ENCODE measurements around the gene CRIP3. TPM values are rescaled to one million over a fixed set of nuclear protein-coding genes. Genes with fewer than 3 reads are reported as not detected.
A peak's percentile ranks its signal among the peaks of the same experiment; 100 is the strongest.

Gene CRIP3
- total RNA-seq, 2 donors from 2014 or later: 0.85 to 1.5 TPM

- peak in 1 of 2 donors; percentile 19 for ATAC-seq
- DNase-seq: no peak
- intact Hi-C loops (cut with DNase I): no loop called here
Observed at GRCh38 chr6:43277643-43278523, 30.7 kb downstream of the CRIP3 start.

GRCh38 chr6:43277306-43277642 lies 31.4 kb downstream of the CRIP3 start:
- intact Hi-C loops (cut with DNase I): no loop called here
- DNase-seq (no peak), ATAC-seq (no peak)

GRCh38 chr6:43276577-43277305 lies 31.9 kb downstream of the CRIP3 start:
- ATAC-seq: no peak
- DNase-seq: no peak
- intact Hi-C loops (cut with DNase I): no loop called here

- DNase-seq: no peak
- intact Hi-C loops (cut with DNase I): no loop called here
- ATAC-seq: no peak
Observed at GRCh38 chr6:43275801-43276576, 32.6 kb downstream of the CRIP3 start.

- DNase-seq: no peak
- intact Hi-C loops (cut with DNase I): no loop called here
- ATAC-seq: peak in 1 of 2 donors; percentile 21
Observed at GRCh38 chr6:43274916-43275597, 33.6 kb downstream of the CRIP3 start.

GRCh38 chr6:43274127-43274915 lies 34.3 kb downstream of the CRIP3 start:
- DNase-seq (no peak), ATAC-seq (no peak)
- intact Hi-C loops (cut with DNase I): no loop called here

GRCh38 chr6:43273707-43274106 lies 34.9 kb downstream of the CRIP3 start:
- no peak for DNase-seq
- no peak for ATAC-seq
- intact Hi-C loops (cut with DNase I): no loop called here

- intact Hi-C loops (cut with DNase I): no loop called here
- DNase-seq: no peak
Observed at GRCh38 chr6:43271944-43272343, 36.7 kb downstream of the CRIP3 start.

GRCh38 chr6:43271103-43271815 lies 37.4 kb downstream of the CRIP3 start:
- DNase-seq (no peak), ATAC-seq (no peak)
- intact Hi-C loops (cut with DNase I): no loop called here

More at GRCh38 chr6:43271944-43272343, 36.7 kb downstream of the CRIP3 start:
- no peak for ATAC-seq

- no peak for DNase-seq
- peak; percentile 27 to 73 for ATAC-seq
- intact Hi-C loops (cut with DNase I): loop anchor here in 1 of 2 donors (10.0 kb wide), 1 partner anchor 225 kb away; no protein-coding TSS in a partner anchor
Observed at GRCh38 chr6:43269273-43270007, 39.2 kb downstream of the CRIP3 start.

- DNase-seq (no peak), ATAC-seq (no peak)
- intact Hi-C loops (cut with DNase I): loop anchor here in 1 of 2 donors (10.0 kb wide), 1 partner anchor 226 kb away; no protein-coding TSS in a partner anchor
Observed at GRCh38 chr6:43268782-43269272, 39.8 kb downstream of the CRIP3 start.

- ATAC-seq: peak; percentile 40 to 78
- peak; percentile 53 for DNase-seq
- intact Hi-C loops (cut with DNase I): loop anchor here in 1 of 2 donors (10.0 kb wide), 1 partner anchor 226 kb away; no protein-coding TSS in a partner anchor
Observed at GRCh38 chr6:43268355-43268700, 40.3 kb downstream of the CRIP3 start.

GRCh38 chr6:43267619-43268354 lies 40.8 kb downstream of the CRIP3 start:
- ATAC-seq: peak; percentile 12 to 16
- intact Hi-C loops (cut with DNase I): loop anchor here in 1 of 2 donors (1.0 to 10.0 kb wide), 2 partner anchors 61 to 227 kb away; no protein-coding TSS in a partner anchor
- DNase-seq: no peak

GRCh38 chr6:43265564-43265963 lies 43.1 kb downstream of the CRIP3 start:
- ATAC-seq (no peak), DNase-seq (no peak)
- intact Hi-C loops (cut with DNase I): loop anchor here in 1 of 2 donors (10.0 kb wide), 1 partner anchor 229 kb away; no protein-coding TSS in a partner anchor

- ATAC-seq (no peak), DNase-seq (no peak)
- intact Hi-C loops (cut with DNase I): loop anchor here (5.0 to 10.0 kb wide), 2 partner anchors 73 to 230 kb away; no protein-coding TSS in a partner anchor
Observed at GRCh38 chr6:43264599-43265145, 44.0 kb downstream of the CRIP3 start.
